HG02943 (cell line): ENCODE data around the gene SHC2.
"Not testable (repeated sequence)": the region's sequence is repeated elsewhere in the genome, so short reads cannot be mapped to it uniquely, and the experiment has no call there.

Experiments used
- ATAC-seq: cut with Tn5 transposase; IDR thresholded peaks from one replicate; pipeline ENCODE4 v1.9.1; 2021; ENCODE audit warnings: mild to moderate bottlenecking, low read depth, moderate library complexity; ENCODE audit not compliant: unreplicated experiment

SHC2 gene

GRCh38 chr19:427675-428074, 33.2 kb downstream of the SHC2 start:
- ATAC-seq = not testable (repeated sequence)

GRCh38 chr19:426725-427445, 33.9 kb downstream of the SHC2 start:
- ATAC-seq = no peak

- no peak for ATAC-seq
Measured at GRCh38 chr19:425056-425455, 35.8 kb downstream of the SHC2 start.

- no peak for ATAC-seq
Measured at GRCh38 chr19:424546-424945, 36.3 kb downstream of the SHC2 start.

GRCh38 chr19:423691-424466, 37.0 kb downstream of the SHC2 start:
- ATAC-seq = no peak

- ATAC-seq = not testable (repeated sequence)
Measured at GRCh38 chr19:422917-423226, 38.0 kb downstream of the SHC2 start.

GRCh38 chr19:422213-422916, 38.5 kb downstream of the SHC2 start:
- ATAC-seq = no peak

GRCh38 chr19:419721-420515, 40.9 kb downstream of the SHC2 start:
- no peak for ATAC-seq

- ATAC-seq = no peak
Measured at GRCh38 chr19:418761-419671, 41.8 kb downstream of the SHC2 start.

GRCh38 chr19:416416-416815, 44.4 kb downstream of the SHC2 start:
- no peak for ATAC-seq

- ATAC-seq = no peak
Measured at GRCh38 chr19:415292-415691, 45.5 kb downstream of the SHC2 start.

GRCh38 chr19:413756-414420, 46.9 kb downstream of the SHC2 start:
- ATAC-seq = no peak

- no peak for ATAC-seq
Measured at GRCh38 chr19:412356-413355, 48.2 kb downstream of the SHC2 start.

GRCh38 chr19:411723-412355, 49.0 kb downstream of the SHC2 start:
- no peak for ATAC-seq

- ATAC-seq = not testable (repeated sequence)
Measured at GRCh38 chr19:411121-411722, 49.6 kb downstream of the SHC2 start.

GRCh38 chr19:410243-410781, 50.5 kb downstream of the SHC2 start:
- ATAC-seq = no peak
